ENCODE results near the gene DRG1.
"Not testable (repeated sequence)": the region's sequence is repeated elsewhere in the genome, so short reads cannot be mapped to it uniquely, and the experiment has no call there.

DRG1 gene

GRCh38 chr22:31399211-31400022 is at the start of gene DRG1:
TSS of gene DRG1 (plus strand) at chr22:31399604. CDS start at chr22:31399684, 80 bp downstream.
- peak; percentile 98 for DNase-seq

- no peak for DNase-seq
Measured at GRCh38 chr22:31349960-31350359, 49.4 kb upstream of the DRG1 start.

- DNase-seq = no peak
Measured at GRCh38 chr22:31350410-31350863, 49.0 kb upstream of the DRG1 start.

GRCh38 chr22:31354515-31354914 is 44.9 kb upstream of the DRG1 start:
- DNase-seq = no peak

GRCh38 chr22:31360029-31360428 is 39.4 kb upstream of the DRG1 start:
- DNase-seq = no peak

- no peak for DNase-seq
Measured at GRCh38 chr22:31361743-31362142, 37.7 kb upstream of the DRG1 start.

- no peak for DNase-seq
Measured at GRCh38 chr22:31363885-31364465, 35.4 kb upstream of the DRG1 start.

GRCh38 chr22:31367426-31367825 is 32.0 kb upstream of the DRG1 start:
- DNase-seq = no peak

GRCh38 chr22:31377612-31378011 is 21.8 kb upstream of the DRG1 start:
- no peak for DNase-seq

- DNase-seq = no peak
Measured at GRCh38 chr22:31378123-31378522, 21.3 kb upstream of the DRG1 start.

- peak; percentile 6 for DNase-seq
Measured at GRCh38 chr22:31378651-31379050, 20.8 kb upstream of the DRG1 start.

GRCh38 chr22:31393893-31394292 is 5.5 kb upstream of the DRG1 start:
- DNase-seq = no peak

GRCh38 chr22:31394326-31394725 is 5.1 kb upstream of the DRG1 start:
- DNase-seq = no peak

GRCh38 chr22:31398231-31398630 is 1.2 kb upstream of the DRG1 start:
- no peak for DNase-seq

- DNase-seq = no peak
Measured at GRCh38 chr22:31400023-31400397, 606 bp downstream of the DRG1 start.

GRCh38 chr22:31402350-31402749 is 2.9 kb downstream of the DRG1 start:
- not testable (repeated sequence) for DNase-seq

- DNase-seq = no peak
Measured at GRCh38 chr22:31425331-31426050, 26.1 kb downstream of the DRG1 start.

GRCh38 chr22:31431950-31432349 is 32.5 kb downstream of the DRG1 start:
- no peak for DNase-seq

- no peak for DNase-seq
Measured at GRCh38 chr22:31436132-31436531, 36.7 kb downstream of the DRG1 start.

GRCh38 chr22:31439808-31440207 is 40.4 kb downstream of the DRG1 start:
- no peak for DNase-seq

GRCh38 chr22:31440681-31441080 is 41.3 kb downstream of the DRG1 start:
- DNase-seq = no peak

GRCh38 chr22:31441652-31442051 is 42.2 kb downstream of the DRG1 start:
- no peak for DNase-seq

- no peak for DNase-seq
Measured at GRCh38 chr22:31442768-31443489, 43.5 kb downstream of the DRG1 start.

All from stimulated activated CD4-positive, alpha-beta T cell treated with anti-CD3 and anti-CD28 coated beads, Interleukin-4, amount 100 ng/mL, for 1 hour (primary cell).